H9 (cell line): ENCODE data around the gene ARRB1. TPM values are rescaled to one million over a fixed set of nuclear protein-coding genes. Genes with fewer than 3 reads are reported as not detected.

Source experiments
- DNase-seq: peaks from one replicate; pipeline ENCODE4 v3.0.0-alpha.2; 2017
- H2AFZ ChIP-seq: one replicate; pipeline ENCODE4 v1.6.1; 2013; ENCODE audit warnings: mild to moderate bottlenecking, low read length, control low read depth, moderate library complexity
- H2AK5ac ChIP-seq: 2 replicates; pipeline ENCODE4 v1.6.1; 2013; ENCODE audit warnings: low read length, control low read depth, mixed read lengths; ENCODE audit not compliant: insufficient read length
- H2BK120ac ChIP-seq: one replicate; pipeline ENCODE4 v1.6.1; 2013; ENCODE audit warnings: low read depth, mild to moderate bottlenecking, low read length, control low read depth, inconsistent platforms; ENCODE audit not compliant: poor library complexity, severe bottlenecking
- H2BK12ac ChIP-seq: 2 replicates; pipeline ENCODE4 v1.6.1; 2013; ENCODE audit warnings: low read length, control low read depth, mixed read lengths, low read depth; ENCODE audit not compliant: insufficient read length
- H2BK15ac ChIP-seq: 2 replicates; pipeline ENCODE4 v1.6.1; 2013; ENCODE audit warnings: low read depth, low read length, control low read depth
- H2BK20ac ChIP-seq: one replicate; pipeline ENCODE4 v1.6.1; 2013; ENCODE audit warnings: low read depth, mild to moderate bottlenecking, low read length, control low read depth, inconsistent platforms; ENCODE audit not compliant: poor library complexity, severe bottlenecking
- H2BK5ac ChIP-seq: 2 replicates; pipeline ENCODE4 v1.6.1; 2013; ENCODE audit warnings: low read length, control low read depth, mixed read lengths; ENCODE audit not compliant: insufficient read length
- H3K14ac ChIP-seq: 2 replicates; pipeline ENCODE4 v1.6.1; 2013; ENCODE audit warnings: low read length, control low read depth; ENCODE audit not compliant: insufficient read depth
- H3K18ac ChIP-seq: 2 replicates; pipeline ENCODE4 v1.6.1; 2013; ENCODE audit warnings: low read depth, mild to moderate bottlenecking, mixed read lengths, low read length, control low read depth; ENCODE audit not compliant: insufficient read length
- H3K23ac ChIP-seq: 2 replicates; pipeline ENCODE4 v1.6.1; 2013; ENCODE audit warnings: low read length, control low read depth, mixed read lengths, low read depth; ENCODE audit not compliant: insufficient read length
- H3K23me2 ChIP-seq: 2 replicates; pipeline ENCODE4 v1.6.1; 2013; ENCODE audit warnings: low read depth, mild to moderate bottlenecking, mixed read lengths, low read length, control low read depth; ENCODE audit not compliant: insufficient read length, poor library complexity, severe bottlenecking
- H3K27ac ChIP-seq: 2 replicates; pipeline ENCODE4 v1.5.1; 2013; ENCODE audit warnings: low read length, control low read depth, mixed read lengths, low read depth; ENCODE audit not compliant: insufficient read length
- H3K27me3 ChIP-seq: 2 replicates; pipeline ENCODE4 v1.6.1; 2013; ENCODE audit warnings: low read length, control low read depth, inconsistent platforms; ENCODE audit not compliant: insufficient read depth
- H3K4ac ChIP-seq: 2 replicates; pipeline ENCODE4 v1.6.1; 2013; ENCODE audit warnings: low read depth, mild to moderate bottlenecking, control low read depth, inconsistent platforms, low read length, moderate library complexity
- H3K4me1 ChIP-seq: 2 replicates; pipeline ENCODE4 v1.6.1; 2013; ENCODE audit warnings: low read length, control low read depth, inconsistent platforms; ENCODE audit not compliant: insufficient read depth
- H3K4me2 ChIP-seq: 2 replicates; pipeline ENCODE4 v1.6.1; 2013; ENCODE audit warnings: low read length, control low read depth, mixed read lengths; ENCODE audit not compliant: insufficient read length, insufficient read depth
- H3K56ac ChIP-seq: 2 replicates; pipeline ENCODE4 v1.6.1; 2013; ENCODE audit warnings: low read depth, mild to moderate bottlenecking, mixed read lengths, low read length, control low read depth; ENCODE audit not compliant: insufficient read length
- H3K79me1 ChIP-seq: 2 replicates; pipeline ENCODE4 v1.6.1; 2013; ENCODE audit warnings: low read depth, mild to moderate bottlenecking, moderate library complexity, low read length, control low read depth, inconsistent platforms; ENCODE audit not compliant: insufficient read depth, poor library complexity, severe bottlenecking
- H3K79me2 ChIP-seq: 2 replicates; pipeline ENCODE4 v1.6.1; 2013; ENCODE audit warnings: low read length, control low read depth, inconsistent platforms; ENCODE audit not compliant: insufficient read depth
- H3K9ac ChIP-seq: 2 replicates; pipeline ENCODE4 v1.6.1; 2013; ENCODE audit warnings: low read length, control low read depth, mixed read lengths; ENCODE audit not compliant: insufficient read length; ENCODE audit errors: extremely low read depth
- H3K9me3 ChIP-seq: one replicate; pipeline ENCODE4 v1.6.1; 2013; ENCODE audit warnings: low read depth, low read length, inconsistent platforms; ENCODE audit not compliant: control insufficient read depth
- H3T11ph ChIP-seq: one replicate; pipeline ENCODE4 v1.6.1; 2013; ENCODE audit warnings: mild to moderate bottlenecking, low read length, control low read depth, inconsistent platforms
- H4K20me1 ChIP-seq: one replicate; pipeline ENCODE4 v1.6.1; 2013; ENCODE audit not compliant: control insufficient read depth, insufficient read length, insufficient read depth
- H4K5ac ChIP-seq: 2 replicates; pipeline ENCODE4 v1.6.1; 2013; ENCODE audit warnings: low read depth, mild to moderate bottlenecking, mixed read lengths, low read length, control low read depth; ENCODE audit not compliant: insufficient read length
- H4K8ac ChIP-seq: replicated peaks from 2 replicates; pipeline ENCODE4 v1.6.1; 2013; ENCODE audit warnings: low read length, control low read depth, mixed read lengths, low read depth; ENCODE audit not compliant: insufficient read length
- H4K91ac ChIP-seq: 2 replicates; pipeline ENCODE4 v1.6.1; 2013; ENCODE audit warnings: low read depth, mild to moderate bottlenecking, moderate library complexity, mixed read lengths, low read length, control low read depth; ENCODE audit not compliant: insufficient read length
- H3K27ac Mint-ChIP-seq, 3 experiments: 2 replicates in 2 of 3; 3 replicates in 1 of 3; pipeline ENCODE4 v1.8.0; 2020 to 2021; ENCODE audit warnings: mixed read lengths in 3 of 3, mild to moderate bottlenecking in 1 of 3, moderate library complexity in 1 of 3
- H3K27me3 Mint-ChIP-seq: 2 replicates; pipeline ENCODE4 v1.8.0; 2021; ENCODE audit warnings: low read depth, mild to moderate bottlenecking, moderate library complexity, mixed read lengths
- H3K36me3 Mint-ChIP-seq, 3 experiments: 2 replicates in 2 of 3; 3 replicates in 1 of 3; pipeline ENCODE4 v1.8.0; 2020 to 2021; ENCODE audit warnings: low read depth in 3 of 3, mixed read lengths in 3 of 3; ENCODE audit not compliant: insufficient read depth in 1 of 3
- H3K4me1 Mint-ChIP-seq, 2 experiments: 2 replicates each; pipeline ENCODE4 v1.8.0; 2020; ENCODE audit warnings: mixed read lengths in 2 of 2
- H3K4me3 Mint-ChIP-seq, 2 experiments: 2 replicates in 1 of 2; 3 replicates in 1 of 2; pipeline ENCODE4 v1.8.0; 2020 to 2021; ENCODE audit warnings: mild to moderate bottlenecking in 2 of 2, mixed read lengths in 2 of 2, moderate library complexity in 1 of 2
- H3K9me3 Mint-ChIP-seq, 2 experiments: 2 replicates in 1 of 2; 3 replicates in 1 of 2; pipeline ENCODE4 v1.8.0; 2020; ENCODE audit warnings: mild to moderate bottlenecking in 2 of 2, mixed read lengths in 2 of 2, moderate library complexity in 1 of 2
- CTCF ChIP-seq: fragments of 200-600 bp; sonication (generic); conservative IDR thresholded peaks from 3 replicates; pipeline ENCODE4 v1.8.0; 2021; ENCODE audit warnings: antibody characterized with exemption, mild to moderate bottlenecking
- whole genome bisulfite sequencing: extraction: QIAGEN DNeasy Blood & Tissue Kit; methylation state at CpG from one replicate; pipeline ENCODE4 v1.1.7; 2013; ENCODE audit warnings: missing lambda C conversion rate, low lambda C conversion rate, mixed read lengths; ENCODE audit not compliant: insufficient read length; ENCODE audit errors: extremely low coverage; 5-methylcytosine and 5-hydroxymethylcytosine counted together
- total RNA-seq: library from RNA; stranded (reverse); gene quantifications from 2 replicates; pipeline ENCODE4 v1.2.1, GENCODE V29; 2021

The ARRB1 gene
- total RNA-seq, 1 experiment from 2014 or later, result 20.6 TPM

GRCh38 chr11:75320046-75320618 lies 31.3 kb downstream of the ARRB1 start:
- no peaks in the 10 kb centered on the region for H4K20me1 ChIP-seq
- no peak overlapping the region for H2AFZ ChIP-seq
- Mint-ChIP-seq H3K9me3 (no peaks in the 10 kb centered on the region), H3K4me1 (peaks cover 24 to 27% of the 10 kb centered on the region in 2 experiments), H3K4me3 (no peak overlapping the region), H3K27ac (no peak overlapping the region), H3K36me3 (no peaks in the 10 kb centered on the region), H3K27me3 (no peaks in the 10 kb centered on the region; the same call in 1 of the 2 replicates)
- no peak for DNase-seq
- no peak overlapping the region for H3K14ac ChIP-seq
- no peak for TF ChIP-seq CTCF
- H3K4me2 ChIP-seq, result no peak overlapping the region
- no peak overlapping the region for H3K18ac ChIP-seq
- H3K4me1 ChIP-seq, result no peaks in the 10 kb centered on the region
- no peak overlapping the region for H3T11ph ChIP-seq
- H4K5ac ChIP-seq, result no peak overlapping the region
- no peaks in the 10 kb centered on the region for H3K79me2 ChIP-seq
- H3K23me2 ChIP-seq, result no peaks in the 10 kb centered on the region
- H3K4ac ChIP-seq, result no peak overlapping the region
- no peak overlapping the region for H2BK5ac ChIP-seq
- H4K8ac ChIP-seq, result no peak overlapping the region
- no peak overlapping the region for H2BK120ac ChIP-seq
- no peak overlapping the region for H3K23ac ChIP-seq
- H3K27ac ChIP-seq, result no peak overlapping the region
- H3K9ac ChIP-seq, result no peak overlapping the region
- no peak overlapping the region for H2BK12ac ChIP-seq
- no CpG with 5 or more reads among the region's 6 CpGs for WGBS
- no peak overlapping the region for H2BK20ac ChIP-seq
- H2AK5ac ChIP-seq, result no peak overlapping the region
- no peak overlapping the region for H2BK15ac ChIP-seq
- no peaks in the 10 kb centered on the region for H3K9me3 ChIP-seq
- no peak overlapping the region for H3K56ac ChIP-seq
- H4K91ac ChIP-seq, result no peak overlapping the region
- no peaks in the 10 kb centered on the region for H3K79me1 ChIP-seq
- H3K27me3 ChIP-seq, result no peaks in the 10 kb centered on the region
